GM03348 (cell line): ENCODE data around the gene SDCBP2.

Experiments
- DNase-seq: peaks from one replicate; pipeline ENCODE4 v3.0.0; 2012; ENCODE audit warnings: low spot score

SDCBP2 gene

DNA sequence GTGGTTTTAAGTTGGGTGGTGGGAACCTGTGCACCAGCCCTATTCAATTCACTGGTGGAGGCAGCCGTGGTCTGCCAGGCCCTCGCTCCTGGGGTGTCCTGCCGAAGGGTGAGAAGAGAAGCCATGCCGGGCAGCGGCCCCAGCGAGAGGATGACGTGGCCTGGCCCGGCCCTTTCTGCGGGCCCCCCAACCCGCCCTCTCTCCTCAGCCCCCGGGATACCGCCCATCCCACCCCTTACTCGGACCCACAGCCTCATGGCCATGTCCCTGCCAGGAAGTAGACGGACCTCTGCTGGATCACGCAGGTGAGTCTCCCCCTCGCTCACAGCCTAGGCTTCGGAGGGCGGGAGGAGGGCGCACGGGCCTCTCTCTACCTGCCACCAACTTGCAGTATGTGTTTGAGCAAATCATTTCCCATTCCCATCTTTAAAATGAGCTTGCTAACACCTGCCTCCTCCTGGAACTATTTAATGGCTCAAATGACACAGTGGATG is 32.8 kb downstream of the SDCBP2 start:
- no peak for DNase-seq

DNA sequence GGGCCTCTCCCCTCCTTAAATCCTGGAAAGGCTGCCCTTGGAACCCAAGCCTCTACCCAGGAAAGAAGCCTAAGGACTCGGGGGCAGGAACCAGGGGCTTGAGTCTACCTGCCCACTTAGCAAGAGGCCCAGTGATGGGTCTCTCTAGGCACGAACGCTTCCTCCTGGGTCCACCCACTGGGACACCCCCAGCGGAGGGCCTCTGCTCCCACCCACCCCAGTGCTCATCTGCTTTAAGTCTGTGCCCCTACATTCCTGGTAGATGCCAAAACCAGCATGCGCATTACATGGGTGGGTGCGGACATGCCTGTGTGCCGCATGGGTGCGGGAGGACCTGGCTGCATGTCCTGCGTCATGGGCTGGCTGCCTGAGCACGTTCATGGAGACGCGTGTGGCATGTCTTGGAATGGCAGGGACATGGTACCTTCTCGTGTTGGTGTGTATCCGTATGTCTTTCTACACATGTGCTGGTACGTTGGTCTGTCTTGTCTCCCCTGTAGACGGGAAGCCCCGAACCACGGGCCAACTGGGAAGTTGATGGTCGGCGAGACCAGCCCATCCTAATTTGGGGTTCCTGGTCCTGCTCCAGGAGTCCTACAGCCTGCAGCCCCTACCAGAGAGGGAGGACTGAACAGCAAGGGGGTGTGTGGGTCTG is 33.5 kb downstream of the SDCBP2 start:
- no peak for DNase-seq

DNA sequence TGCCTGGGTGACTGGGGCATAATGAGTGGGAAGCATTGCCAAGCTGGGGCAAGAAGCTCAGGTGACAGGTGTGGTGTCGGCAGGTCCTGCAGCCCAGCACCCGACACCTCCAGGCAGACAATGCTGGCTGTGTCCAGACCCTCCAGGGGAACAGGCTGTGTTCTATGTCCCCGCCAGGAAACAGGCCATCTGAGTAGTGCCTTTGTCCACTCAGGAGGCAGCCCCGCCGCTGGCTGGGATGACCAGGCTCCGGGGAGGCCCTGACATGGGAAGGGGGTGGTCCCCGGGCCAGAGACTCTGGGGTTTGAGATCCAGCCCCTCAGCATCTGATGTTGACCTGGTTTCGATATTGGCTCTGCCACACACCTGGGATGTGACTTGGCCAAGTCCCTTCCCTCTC is 34.4 kb downstream of the SDCBP2 start:
- DNase-seq, result no peak

DNA sequence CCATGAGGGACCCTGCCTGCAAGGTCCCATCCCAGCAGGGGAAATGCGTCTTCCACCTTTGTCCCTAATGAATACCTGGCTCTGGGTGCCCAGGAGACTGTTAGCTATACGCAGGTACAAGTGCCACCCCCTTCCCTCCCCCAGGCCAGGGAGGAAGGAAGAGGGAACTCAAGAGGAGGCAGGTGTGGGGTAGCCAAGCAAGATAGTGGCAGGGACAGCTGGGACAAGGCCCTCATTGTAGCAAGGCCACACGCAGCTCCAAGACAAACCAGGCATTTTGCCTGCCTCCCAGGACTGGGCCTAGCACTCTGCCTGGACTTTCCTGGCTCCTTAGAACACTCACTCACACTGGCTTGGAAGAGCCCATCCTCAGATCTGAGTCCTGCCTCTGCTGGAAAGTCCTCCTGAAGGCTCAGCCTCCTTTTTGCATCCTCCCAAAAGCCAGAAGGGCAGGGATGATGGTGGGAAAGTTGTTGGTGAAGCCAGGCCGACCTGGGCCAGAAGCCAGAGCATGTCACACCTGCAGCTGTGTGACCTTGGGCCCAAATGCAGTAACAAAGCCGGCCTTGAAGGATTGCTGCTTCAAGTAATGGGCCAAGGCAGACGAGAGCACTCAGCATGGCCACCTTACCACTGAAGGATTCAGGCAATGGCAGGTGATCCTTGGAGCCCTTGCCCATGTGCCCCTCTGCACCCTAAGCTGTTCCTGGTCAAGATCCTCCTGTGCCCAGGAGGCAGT is 35.1 kb downstream of the SDCBP2 start:
- DNase-seq, result no peak

DNA sequence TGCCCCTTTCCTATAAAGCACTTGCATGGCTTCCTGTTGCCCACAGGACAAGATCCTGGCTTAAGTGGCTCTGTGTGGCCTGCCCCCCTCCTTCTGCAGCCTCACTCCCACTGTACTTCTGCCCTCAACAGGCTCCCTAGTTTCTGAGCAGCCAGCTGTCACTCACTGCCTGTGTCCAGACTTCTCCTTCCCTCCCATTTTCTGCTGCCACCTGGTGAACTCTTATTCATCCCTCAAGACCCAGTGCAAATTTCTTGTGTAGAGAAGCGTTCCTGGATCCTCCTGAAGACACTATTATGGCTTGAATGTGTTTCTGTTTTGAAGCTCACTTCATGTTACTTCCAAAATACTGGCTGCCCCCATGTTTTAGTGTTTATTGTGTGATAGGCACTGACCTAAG is 36.3 kb downstream of the SDCBP2 start:
- DNase-seq, result no peak

DNA sequence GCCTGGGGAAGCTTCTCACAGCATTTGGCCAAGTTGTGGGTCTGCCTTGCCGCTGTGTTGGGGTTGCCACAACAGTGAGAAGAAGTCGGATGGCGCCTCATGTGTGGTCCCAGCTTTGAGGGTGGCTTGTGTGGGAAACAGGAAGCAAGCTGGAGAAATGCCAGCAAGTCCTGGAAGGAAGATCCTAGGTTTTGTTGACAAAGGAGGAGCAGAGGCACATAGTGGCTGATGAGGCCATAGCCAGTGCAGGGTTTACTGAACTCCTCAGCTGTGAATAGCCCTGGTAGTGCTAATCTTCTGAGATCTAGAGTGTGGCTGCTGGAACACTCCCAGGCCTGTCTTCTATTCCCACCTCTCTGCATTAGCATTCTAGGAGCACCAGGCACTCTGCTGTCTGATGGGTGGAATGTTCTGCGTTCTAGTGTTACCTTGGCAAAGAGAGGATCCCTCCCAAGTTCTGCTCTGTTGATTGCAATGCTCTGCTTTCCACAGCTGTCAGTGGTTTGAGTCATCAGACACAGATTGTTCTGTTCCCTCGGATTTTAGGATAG is 37.7 kb downstream of the SDCBP2 start:
- DNase-seq, result peak; percentile 40

DNA sequence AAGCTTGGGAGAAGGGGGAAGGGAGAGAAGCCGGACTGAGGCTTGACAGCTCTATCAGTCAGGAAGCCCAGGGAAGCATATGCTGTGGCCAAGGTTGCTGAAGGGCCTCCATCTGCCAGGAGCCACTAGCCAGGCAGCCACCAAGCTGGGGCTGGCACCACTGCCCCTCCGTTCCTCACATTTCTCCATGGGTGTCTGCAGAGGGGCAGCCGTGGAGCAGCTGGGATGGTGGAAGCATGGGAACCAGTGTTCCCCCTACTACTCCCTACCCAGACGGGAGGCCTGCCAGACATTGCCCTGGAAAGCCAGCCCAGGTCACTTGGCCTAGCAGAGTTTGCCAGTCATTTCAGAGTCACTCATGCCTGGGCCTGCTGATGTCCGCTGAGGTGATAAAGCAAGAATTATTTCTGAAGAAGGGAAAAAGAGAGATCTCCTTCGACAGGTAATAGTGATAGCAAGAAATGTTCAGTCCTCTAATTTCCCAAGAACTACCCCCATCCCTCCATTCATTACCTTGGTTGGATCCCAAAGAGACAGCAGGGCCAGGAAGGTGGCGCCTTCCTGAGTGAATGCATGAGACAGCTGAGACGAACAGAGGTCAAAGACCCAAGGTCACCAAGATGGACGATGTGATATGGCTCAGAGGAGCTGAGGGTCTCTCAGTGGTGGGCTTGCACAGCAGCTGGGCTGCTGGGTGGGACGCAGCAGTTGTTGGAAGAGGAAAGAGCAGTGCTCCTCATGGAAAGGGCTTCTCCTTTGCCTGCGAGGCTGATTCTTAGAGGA is 41.0 kb downstream of the SDCBP2 start:
- no peak for DNase-seq

DNA sequence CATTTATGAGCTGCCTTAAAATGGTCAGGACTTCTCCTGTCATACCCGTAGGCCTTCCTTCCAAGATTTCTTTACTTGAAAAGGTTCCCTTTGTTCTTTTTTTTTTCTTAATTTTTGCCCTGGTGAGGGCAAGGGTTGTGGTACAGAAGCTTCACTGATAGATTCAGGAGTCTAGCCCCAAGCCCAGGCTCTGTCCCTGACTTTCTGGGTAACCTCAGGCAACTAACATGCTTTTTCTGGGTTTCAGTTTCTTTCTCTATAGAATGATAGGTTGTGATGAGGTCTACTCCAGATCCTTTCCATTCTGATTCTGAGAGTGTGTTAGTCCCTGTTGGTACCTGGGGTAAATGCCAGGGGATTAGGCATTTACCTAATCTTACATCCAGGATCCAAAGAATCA is 41.6 kb downstream of the SDCBP2 start:
- no peak for DNase-seq

DNA sequence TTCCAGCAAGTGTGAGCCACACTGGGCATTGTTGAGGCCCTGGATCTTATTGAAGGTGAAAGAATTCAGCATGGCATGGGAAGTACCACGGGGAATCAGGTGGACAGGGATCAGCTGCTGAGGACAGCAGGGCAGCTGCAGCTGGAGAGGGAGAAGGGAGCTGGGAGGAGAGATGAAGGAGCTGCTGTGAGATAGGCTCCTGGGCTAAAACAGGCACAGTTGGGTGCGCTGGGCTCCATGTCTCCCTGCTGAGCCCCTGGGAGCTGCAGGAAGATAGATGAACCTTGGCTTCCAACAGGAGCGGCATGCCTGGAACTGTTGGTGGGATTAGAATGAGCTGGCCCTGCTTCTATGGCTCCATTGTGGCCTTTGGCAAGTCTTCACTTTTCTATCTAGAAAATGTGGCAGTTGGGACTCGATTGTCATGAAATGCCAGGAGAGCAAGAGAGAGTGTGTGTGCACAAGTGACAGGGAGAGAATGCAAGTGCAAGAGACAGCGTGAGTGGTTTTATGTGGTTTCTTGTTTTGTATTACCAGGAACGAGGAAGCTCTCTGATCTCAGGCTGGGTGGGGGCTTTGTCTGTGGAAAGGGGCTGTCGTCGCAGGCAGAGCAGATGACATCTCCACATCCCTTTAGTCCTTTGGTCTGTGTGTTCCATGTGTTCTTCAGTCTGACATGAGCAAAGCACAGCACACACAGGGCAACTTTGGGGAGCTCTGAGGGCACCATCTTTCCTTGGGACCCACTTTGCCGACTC is 42.5 kb downstream of the SDCBP2 start:
- no peak for DNase-seq

DNA sequence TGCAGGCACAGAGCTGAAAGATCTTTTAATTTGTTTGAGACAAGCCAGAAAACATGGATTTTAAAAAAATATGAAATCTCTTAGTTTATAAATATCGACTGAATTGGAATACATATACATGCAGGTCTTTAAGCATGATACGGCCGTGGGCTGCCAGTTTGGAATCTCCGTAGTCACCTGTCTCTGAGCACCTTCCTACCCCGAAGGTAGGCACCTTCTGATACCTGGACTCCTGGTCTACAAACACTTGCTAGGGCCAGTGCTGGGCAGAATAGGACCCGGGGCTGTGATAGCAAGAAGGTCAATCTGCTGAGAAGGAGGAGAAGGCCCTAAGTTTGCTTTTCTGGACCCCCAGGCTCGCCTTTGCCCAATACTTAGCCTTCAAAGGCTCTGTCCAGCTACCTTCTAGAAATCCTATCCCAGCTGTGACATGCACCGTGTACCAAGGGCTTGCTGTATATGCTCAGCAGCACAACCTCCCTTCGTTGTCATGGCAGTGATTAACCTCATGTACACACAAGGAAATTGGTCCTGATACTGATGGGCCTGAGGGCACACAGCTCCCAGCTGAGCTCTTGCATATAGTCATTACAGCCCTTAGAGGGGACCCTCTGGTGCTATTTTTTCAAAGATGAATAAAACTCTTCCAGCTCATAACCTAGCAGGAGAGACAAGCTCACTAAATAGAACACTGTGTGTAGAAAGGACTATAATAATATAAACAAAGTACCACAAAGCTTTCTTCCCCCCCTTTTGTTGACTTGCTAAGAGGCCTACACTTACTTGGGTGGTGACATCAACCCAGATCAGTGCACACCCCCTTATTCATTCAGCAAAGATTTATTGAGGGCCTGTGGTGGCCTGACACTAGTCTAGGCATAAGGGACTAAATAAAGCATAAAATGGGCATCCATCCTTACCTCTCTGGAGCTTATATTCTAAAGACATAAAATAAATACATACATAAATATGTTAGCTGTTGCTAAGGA is 45.1 kb downstream of the SDCBP2 start:
- DNase-seq, result no peak

DNA sequence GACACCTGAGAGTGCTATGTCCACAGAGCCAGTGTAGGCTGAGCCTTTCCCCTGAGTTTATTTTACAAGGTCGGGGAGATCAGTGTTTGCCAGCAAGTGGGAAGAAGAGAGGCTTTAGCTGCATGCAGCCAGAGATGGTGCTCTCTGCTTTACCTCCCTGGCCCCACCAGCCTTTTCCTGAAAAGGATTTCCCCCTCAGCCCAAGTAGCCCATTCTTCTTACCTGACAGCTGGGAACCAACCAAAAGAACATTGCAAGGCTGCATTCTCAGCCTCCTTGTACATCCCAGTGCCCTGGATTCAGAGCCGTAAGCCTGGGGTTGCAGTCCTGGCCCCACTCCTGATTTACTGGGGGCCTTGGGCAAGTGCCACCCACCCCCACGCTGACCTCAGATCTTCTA is 46.0 kb downstream of the SDCBP2 start:
- DNase-seq, result no peak

DNA sequence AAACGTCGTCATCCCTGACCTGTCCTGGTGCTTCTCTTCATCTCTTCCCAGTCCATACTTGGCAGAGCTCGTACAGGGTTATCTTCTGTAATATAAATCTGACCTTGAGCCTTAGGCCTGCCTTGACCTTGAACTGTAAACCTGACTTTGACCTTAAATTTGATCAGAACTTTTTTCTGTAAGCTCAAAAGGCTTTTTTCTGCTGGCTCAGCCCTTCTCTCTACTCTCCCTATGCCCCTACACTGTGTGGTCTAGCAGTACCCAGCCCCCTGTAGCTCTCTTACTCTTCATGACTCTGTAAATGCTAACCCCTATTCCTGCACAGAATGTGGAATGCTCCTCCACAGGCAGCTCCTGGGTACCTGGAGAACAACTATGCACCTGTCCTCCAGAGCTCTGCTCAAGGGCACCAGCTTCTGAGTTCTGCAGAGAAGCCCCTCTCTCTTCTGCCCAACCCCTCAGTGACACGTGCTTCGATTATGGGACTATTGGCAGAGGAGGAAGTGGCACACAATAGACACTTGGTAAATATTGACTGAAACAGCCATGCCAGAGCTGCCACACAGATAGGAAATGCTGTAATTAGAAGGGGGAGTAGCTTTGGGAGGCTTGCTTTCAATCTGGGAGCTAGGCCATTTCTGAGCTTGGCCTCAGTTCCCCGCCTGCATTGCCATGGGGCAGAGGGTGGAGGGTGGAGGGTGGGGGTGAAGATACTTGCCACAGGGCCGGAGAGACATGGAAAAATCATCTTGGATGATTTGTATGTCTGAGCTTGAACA is 47.5 kb downstream of the SDCBP2 start:
- DNase-seq, result no peak

DNA sequence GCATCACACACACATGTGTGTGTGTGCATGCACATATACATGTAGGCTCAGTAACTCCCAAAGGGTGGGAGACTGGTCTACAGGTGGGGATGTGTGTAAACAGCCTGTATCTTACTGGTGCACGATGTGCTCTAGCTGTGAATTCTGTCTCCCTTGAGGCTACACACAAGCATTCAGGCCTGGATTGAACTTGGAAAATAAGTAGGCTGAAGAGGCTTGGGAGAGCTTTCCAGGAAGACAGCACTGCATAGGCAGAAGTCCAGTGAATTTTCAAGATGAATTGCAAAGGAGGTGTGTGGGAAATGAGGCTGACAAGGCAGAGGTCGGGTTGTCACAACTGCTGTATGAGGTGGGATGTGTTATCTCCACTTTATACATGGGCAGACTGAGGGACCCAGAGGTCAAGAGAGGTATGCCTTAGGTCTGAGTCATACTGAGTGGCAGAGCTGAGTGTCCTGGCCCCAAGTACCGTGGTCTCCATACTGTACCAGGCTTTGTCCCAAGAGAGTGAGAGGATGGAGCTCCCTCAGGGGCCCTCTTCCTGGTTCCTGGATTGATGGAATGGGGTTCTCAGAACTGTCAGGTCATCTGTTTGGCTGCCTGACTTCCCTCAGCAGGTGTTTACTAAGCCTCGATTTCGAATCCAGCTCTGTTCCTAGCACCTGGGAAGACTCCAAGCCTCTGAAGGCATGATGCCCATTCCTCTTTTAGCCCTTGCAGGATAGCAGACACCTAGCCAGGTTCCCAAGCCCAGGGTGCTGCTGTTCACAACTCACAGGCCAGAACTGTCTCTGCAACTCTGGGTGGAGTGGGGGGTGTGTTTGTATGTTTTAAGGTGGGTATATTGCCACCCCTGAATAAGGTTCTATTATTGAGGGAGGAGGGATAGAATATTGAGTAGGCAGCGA is 48.5 kb downstream of the SDCBP2 start:
- no peak for DNase-seq

DNA sequence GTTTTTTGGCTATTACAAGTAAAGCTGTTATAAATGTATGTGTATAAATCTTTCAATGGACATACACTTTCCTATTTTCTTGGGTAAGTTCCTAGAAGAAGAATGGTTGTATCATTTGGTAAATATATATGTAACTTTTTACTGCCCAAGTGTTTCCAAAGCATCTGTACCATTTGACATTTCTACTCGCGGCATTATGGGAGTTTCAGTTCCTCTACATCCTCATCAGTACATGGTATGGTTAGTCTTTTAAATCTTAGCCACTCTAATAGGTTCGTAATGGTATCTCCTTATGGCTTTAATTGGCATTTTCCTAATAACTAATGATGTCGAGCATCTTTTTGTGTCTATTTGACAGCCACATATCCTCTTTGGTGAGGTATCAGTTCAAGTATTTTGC is 49.9 kb downstream of the SDCBP2 start:
- DNase-seq, result no peak

DNA sequence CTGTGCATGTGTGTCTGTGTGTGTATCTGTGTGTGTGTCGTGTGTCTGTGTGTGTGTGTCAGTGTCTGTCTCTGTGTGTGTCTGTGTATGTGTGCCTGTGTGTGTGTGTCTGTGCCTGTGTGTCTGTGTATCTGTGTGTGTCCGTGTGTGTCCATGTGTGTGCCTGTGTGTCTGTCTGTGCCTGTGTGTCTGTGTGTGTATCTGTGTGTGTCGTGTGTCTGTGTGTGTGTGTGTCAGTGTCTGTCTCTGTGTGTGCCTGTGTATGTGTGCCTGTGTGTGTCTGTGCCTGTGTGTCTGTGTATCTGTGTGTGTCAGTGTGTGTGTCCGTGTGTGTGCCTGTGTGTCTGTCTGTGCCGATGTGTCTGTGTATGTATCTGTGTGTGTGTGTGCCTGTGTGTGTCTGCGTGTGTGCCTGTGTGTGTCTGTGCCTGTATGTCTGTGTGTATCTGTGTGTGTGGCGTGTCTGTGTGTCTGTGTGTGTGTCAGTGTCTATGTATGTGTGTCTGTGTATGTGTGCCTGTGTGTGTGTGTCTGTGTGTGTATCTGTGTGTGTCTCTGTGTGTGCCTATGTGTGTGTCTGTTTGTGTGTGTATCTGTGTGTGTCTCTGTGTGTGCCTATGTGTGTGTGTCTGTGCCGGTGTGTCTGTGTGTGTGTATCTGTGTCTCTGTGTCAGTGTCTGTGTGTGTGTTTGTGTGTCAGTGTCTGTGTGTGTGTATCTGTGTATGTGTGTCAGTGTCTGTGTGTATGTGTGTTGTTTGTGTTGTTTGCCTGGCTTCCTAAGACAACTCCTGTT is 51.2 kb downstream of the SDCBP2 start:
- DNase-seq, result no peak

DNA sequence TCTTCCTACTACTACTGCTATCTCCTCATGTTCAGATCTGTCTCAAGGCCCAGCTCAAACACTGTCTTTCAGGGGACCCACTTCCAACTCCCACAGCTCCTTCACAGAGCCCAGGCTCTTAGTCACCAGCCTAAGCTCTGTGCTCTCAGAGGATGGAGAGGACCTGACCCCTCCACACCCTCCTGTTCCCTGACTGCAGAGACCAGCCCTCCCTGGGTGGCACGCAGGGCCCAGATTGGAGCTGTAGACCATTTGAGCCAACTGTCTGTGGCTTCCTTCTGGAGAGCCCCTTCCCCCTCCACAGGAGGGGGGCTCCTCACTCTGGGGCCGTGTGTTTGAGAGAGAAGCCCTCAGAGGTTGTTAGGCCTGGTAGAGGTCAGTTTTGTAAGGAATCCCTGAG is 53.0 kb downstream of the SDCBP2 start:
- no peak for DNase-seq

DNA sequence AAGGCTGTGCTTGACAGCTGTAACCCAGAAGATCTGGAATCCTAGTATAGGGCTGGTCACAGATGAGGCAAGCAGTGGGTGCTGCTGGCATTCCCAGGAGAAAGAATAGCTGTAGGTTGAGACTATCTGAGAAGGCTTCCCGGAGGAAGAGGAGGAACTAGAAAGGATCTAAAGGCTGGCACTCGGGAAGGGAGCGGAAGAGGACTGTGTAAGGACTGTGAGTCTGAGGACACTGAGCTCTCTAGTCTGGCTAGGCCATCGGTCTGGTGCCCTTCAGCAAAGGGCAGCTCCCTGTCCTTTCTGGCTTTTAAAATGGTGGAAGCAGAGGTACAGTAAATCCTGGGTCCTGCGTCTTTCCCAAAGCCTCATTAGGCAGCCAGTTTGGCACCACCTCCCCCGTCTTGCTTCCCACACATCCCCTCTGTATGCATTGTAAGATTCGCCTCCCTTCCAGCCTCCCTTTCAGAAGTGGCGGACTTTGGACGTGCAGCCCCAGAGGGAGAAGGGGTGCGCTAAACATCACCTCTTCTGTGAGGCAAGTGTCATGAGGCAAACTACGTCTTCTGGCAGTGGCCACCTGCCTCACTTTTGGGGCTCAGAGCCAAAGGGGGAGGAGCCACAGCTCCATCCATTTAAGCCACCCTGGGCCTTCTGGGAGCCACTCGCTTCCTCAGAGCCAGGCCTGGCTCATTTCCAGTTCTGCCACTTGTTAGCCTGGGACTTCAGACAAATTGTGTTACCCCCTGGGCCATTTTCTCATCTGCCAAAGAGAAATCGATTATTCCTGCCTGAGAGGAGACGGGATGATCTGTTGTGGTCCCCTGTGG is 54.2 kb downstream of the SDCBP2 start:
- no peak for DNase-seq
